Measurements from ENCODE around the gene PCSK5. TPM values are rescaled to one million over a fixed set of nuclear protein-coding genes. Genes with fewer than 3 reads are reported as not detected.

PCSK5 gene
- total RNA-seq, 4 donors from 2014 or later, result 37.7 to 53.4 (median 43.1) TPM

GRCh38 chr9:75907329-75907728, 16.9 kb downstream of the PCSK5 start:
- peak; percentile 71 for ATAC-seq (ENCODE audit: low FRiP score)
- no peak for TF ChIP-seq CTCF (IDR thresholded peaks at IDR 0.05)
- DNase-seq (ENCODE audit: low spot score), result no peak

GRCh38 chr9:75907923-75908322, 17.4 kb downstream of the PCSK5 start:
- no peak for ATAC-seq (ENCODE audit: low FRiP score)
- DNase-seq (ENCODE audit: low spot score), result no peak
- no peak for TF ChIP-seq CTCF (IDR thresholded peaks at IDR 0.05)

GRCh38 chr9:75909776-75910175, 19.3 kb downstream of the PCSK5 start:
- no peak for TF ChIP-seq CTCF (IDR thresholded peaks at IDR 0.05)
- no peak for ATAC-seq (ENCODE audit: low FRiP score)

GRCh38 chr9:75910731-75911130, 20.3 kb downstream of the PCSK5 start:
- no peak for TF ChIP-seq CTCF (IDR thresholded peaks at IDR 0.05)
- DNase-seq (ENCODE audit: low spot score), result no peak
- ATAC-seq (ENCODE audit: low FRiP score), result no peak

More at GRCh38 chr9:75909776-75910175, 19.3 kb downstream of the PCSK5 start:
- no peak for DNase-seq (ENCODE audit: low spot score)

- ATAC-seq (ENCODE audit: low FRiP score) (no peak), DNase-seq (ENCODE audit: low spot score) (no peak)
- TF ChIP-seq CTCF (IDR thresholded peaks at IDR 0.05), result no peak
Observed at GRCh38 chr9:75911390-75911789, 20.9 kb downstream of the PCSK5 start.

- ATAC-seq (ENCODE audit: low FRiP score), result no peak
Observed at GRCh38 chr9:75912951-75913350, 22.5 kb downstream of the PCSK5 start.

More at GRCh38 chr9:75912951-75913350, 22.5 kb downstream of the PCSK5 start:
- no peak for TF ChIP-seq CTCF (IDR thresholded peaks at IDR 0.05)
- DNase-seq (ENCODE audit: low spot score), result no peak

Measured in omental fat pad (tissue), 4 donors.